ENCODE data around the gene HCFC1R1.
"Not testable (repeated sequence)": the region's sequence is repeated elsewhere in the genome, so short reads cannot be mapped to it uniquely, and the experiment has no call there.

Gene HCFC1R1, protein sequence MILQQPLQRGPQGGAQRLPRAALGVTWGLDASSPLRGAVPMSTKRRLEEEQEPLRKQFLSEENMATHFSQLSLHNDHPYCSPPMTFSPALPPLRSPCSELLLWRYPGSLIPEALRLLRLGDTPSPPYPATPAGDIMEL

DNA sequence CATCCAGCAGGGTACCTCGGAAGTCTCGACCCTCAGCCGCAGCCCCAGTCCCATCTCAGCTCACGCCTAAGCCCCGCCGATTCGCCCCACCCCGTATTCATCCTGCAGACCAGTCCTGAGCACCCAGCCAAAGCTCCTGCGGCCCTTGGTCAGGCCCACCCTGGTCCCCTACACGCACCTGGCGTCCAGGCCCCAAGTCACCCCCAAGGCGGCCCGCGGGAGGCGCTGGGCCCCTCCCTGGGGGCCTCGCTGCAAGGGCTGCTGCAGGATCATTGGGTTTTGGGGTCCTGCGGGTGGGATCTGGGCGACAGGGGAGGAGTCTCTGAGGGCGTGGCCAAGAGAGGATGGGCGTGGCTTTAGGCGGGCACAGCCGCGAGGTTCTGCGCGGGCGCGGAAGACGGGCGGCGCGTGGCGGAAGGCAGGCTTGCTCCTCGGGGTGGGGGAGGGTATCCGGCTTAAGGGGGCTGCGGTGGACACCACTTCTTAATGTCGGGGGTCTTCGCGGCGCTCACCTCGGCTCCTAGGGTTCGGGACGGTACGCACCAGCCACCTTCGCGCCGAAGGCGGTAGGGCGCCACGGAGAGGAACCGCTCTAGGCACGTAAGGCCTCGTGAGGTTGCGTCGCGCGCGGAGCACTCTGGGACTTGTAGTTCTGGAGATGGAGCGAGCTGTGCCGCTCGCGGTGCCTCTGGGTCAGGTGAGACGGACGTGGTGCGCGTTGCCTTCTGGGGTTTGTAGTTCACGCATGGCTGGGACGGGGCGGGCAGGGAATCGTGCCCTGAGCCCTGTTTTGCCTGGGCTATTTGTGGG is at the start of gene HCFC1R1, which contains the start of gene THOC6:
TSS of gene HCFC1R1 (minus strand) at position 274 of the 810 bp plus-strand sequence. CDS start at position 273, 1 bp downstream.
TSS of gene THOC6 (plus strand) at position 367 of the 810 bp plus-strand sequence. CDS start at position 659, 292 bp downstream.
- H3K36me3 ChIP-seq, result peaks cover 0 to 21% (median 16%) of the 10 kb centered on the region in 3 donors
- peak; percentile 98 to 99 for DNase-seq
- H3K4me3 ChIP-seq, result peak within 1 kb of the TSS; percentile 73 to 88
- peaks cover 0 to 7% of the 10 kb centered on the region in 2 donors for H3K27me3 ChIP-seq
- no peaks in the 10 kb centered on the region for H3K9me3 ChIP-seq
- H3K27ac ChIP-seq, result peak within 1 kb of the TSS; percentile 95 to 96
- TF ChIP-seq, protein P1, sequence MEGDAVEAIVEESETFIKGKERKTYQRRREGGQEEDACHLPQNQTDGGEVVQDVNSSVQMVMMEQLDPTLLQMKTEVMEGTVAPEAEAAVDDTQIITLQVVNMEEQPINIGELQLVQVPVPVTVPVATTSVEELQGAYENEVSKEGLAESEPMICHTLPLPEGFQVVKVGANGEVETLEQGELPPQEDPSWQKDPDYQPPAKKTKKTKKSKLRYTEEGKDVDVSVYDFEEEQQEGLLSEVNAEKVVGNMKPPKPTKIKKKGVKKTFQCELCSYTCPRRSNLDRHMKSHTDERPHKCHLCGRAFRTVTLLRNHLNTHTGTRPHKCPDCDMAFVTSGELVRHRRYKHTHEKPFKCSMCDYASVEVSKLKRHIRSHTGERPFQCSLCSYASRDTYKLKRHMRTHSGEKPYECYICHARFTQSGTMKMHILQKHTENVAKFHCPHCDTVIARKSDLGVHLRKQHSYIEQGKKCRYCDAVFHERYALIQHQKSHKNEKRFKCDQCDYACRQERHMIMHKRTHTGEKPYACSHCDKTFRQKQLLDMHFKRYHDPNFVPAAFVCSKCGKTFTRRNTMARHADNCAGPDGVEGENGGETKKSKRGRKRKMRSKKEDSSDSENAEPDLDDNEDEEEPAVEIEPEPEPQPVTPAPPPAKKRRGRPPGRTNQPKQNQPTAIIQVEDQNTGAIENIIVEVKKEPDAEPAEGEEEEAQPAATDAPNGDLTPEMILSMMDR (IDR thresholded peaks at IDR 0.05), result no peak
- intact Hi-C loops (cut with DNase I; ENCODE audit: low total_unique reads), result no loop called here
- H3K4me1 ChIP-seq, result peaks cover 0 to 55% (median 47%) of the 10 kb centered on the region in 4 donors

DNA sequence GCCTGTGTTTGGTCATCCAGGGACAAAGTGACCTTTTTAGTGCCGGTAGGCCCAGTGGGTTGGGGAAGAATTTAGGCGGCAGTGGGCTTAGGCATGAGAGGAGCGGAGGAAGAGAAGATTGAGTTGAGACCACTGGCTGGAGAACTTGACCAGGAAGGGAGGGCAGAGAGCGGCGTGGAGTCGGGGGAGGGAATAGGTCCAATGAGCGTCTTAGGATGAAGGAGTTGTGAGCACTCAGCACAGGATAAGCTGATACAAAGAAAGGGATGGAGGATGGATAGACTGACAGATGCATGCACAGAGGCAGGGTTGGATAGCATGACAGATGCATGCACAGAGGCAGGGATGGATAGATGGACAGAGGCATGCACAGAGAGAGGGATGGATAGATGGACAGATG is 49.7 kb upstream of the HCFC1R1 start:
- H3K27ac ChIP-seq, result no peak overlapping the region
- no peak for DNase-seq
- TF ChIP-seq, protein P1 (IDR thresholded peaks at IDR 0.05), result no peak

DNA sequence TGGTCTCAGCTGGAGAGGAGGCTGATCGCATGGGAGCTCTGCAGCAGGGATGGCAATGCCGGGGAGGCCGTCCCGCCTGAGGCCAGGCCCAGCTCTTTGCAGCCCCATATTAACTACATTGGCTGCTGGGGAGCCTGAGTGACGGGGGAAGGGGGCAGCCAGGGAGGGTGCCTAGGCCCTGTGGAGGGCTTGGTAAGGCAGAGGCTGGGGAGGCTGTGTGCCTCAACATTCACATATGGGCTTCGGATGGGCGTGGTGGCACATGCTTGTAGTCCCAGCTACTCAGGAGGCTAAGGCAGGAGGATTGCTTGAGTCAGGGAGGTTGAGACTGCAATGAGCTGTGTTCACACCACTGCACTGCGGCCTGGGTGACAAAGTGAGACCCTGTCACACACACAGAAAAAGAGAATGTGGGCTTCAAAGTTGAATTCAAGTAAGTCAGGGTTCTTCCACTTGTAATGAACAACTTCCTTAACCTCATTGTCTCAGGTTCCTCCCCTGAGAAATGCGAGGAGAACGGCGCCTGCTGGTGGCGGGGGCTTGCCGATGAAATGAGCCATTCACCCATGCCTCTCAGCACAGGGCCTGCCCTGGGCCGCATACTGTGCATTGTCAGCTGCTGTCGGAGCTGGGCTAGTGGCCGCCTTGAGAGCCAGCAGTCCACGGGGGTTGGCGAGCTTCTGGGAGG is 49.0 kb upstream of the HCFC1R1 start:
- H3K4me1 ChIP-seq; H3K9me3 ChIP-seq; DNase-seq; H3K36me3 ChIP-seq; H3K4me3 ChIP-seq; intact Hi-C loops (cut with DNase I; ENCODE audit: low total_unique reads); H3K27ac ChIP-seq: not testable (repeated sequence)
- H3K27me3 ChIP-seq, result peaks cover 0 to 17% of the 10 kb centered on the region in 2 donors

More for the DNA sequence above, 49.7 kb upstream of the HCFC1R1 start:
- H3K4me1 ChIP-seq, result no peaks in the 10 kb centered on the region
- H3K9me3 ChIP-seq, result no peaks in the 10 kb centered on the region
- no peaks in the 10 kb centered on the region for H3K36me3 ChIP-seq
- intact Hi-C loops (cut with DNase I; ENCODE audit: low total_unique reads), result no loop called here
- no peak overlapping the region for H3K4me3 ChIP-seq
- H3K27me3 ChIP-seq, result peaks cover 0 to 17% of the 10 kb centered on the region in 2 donors

DNA sequence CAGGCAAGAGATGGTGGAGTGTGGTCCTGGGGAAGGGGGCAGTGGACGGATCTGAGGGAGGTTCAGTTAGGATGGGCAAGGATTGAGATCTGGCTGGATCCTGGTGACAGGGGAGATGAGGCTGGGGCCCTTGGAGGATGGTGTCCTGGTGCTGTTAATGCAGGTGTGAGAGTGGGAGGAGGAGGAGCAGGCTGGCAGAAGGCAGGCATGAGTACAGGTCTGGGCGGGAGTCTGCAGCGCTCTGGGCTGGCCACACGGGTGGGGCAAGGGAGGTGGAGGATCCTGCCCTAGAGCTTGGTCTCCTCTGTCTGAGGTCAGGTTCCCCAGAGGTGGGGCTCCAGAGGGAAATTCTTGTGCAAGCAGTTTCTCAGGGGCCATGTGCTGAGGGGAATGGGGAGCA is 48.4 kb upstream of the HCFC1R1 start:
- DNase-seq; H3K27ac ChIP-seq; H3K4me1 ChIP-seq; H3K36me3 ChIP-seq; H3K9me3 ChIP-seq; intact Hi-C loops (cut with DNase I; ENCODE audit: low total_unique reads); H3K4me3 ChIP-seq: not testable (repeated sequence)
- H3K27me3 ChIP-seq, result peaks cover 0 to 17% of the 10 kb centered on the region in 2 donors

DNA sequence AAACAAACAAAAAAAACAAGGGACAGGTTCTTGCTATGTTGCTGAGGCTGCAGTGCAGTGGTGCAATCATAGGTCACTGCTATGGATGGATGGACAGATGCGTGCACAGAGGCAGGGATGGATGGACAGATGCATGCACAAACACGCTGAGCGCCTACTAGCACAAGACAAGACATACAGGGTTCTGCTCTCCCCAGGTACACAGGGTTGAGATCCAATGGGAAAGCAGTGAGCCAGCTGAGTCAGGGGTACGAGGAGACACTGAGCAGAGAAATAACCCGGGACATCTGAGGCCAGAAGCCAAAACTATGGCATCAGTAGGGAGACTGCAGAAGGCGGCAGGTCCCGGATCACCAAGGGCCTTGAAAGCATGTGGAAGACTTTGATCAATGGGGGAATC is 47.9 kb upstream of the HCFC1R1 start:
- H3K27ac ChIP-seq, result no peak overlapping the region
- no peak for DNase-seq
- intact Hi-C loops (cut with DNase I; ENCODE audit: low total_unique reads), result no loop called here
- H3K4me1 ChIP-seq, result no peaks in the 10 kb centered on the region
- no peaks in the 10 kb centered on the region for H3K36me3 ChIP-seq
- H3K9me3 ChIP-seq, result no peaks in the 10 kb centered on the region
- H3K27me3 ChIP-seq, result peaks cover 0 to 17% of the 10 kb centered on the region in 2 donors
- TF ChIP-seq, protein P1 (IDR thresholded peaks at IDR 0.05), result no peak
- no peak overlapping the region for H3K4me3 ChIP-seq

DNA sequence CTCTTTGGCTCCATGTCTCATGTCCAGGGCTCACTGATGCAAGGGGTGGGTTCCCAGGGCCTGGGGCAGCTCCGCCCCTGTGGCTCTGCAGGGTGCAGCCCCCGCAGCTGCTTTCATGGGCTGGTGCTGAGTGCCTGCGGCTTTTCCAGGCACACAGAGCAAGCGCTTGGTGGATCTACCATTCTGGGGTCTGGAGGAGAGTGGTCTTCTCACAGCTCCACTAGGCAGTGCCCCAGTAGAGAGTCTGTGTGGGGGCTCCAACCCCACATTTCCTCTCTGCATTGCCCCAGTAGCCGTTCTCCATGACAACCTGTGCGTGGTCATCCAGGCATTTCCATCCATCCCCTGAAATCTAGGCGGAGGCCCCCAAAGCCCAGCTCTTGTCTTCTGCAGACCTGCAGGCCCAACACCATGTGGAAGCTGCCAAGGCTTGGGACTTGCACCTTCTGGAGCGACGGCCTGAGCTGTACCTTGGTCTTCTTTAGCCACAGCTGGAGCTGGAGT is 46.9 kb upstream of the HCFC1R1 start:
- Histone ChIP-seq H3K27me3 (peaks cover 0 to 13% of the 10 kb centered on the region in 2 donors), H3K4me3 (no peak overlapping the region), H3K9me3 (no peaks in the 10 kb centered on the region), H3K36me3 (no peaks in the 10 kb centered on the region), H3K4me1 (peaks cover 0 to 3% (median under 1%) of the 10 kb centered on the region in 4 donors), H3K27ac (no peak overlapping the region)
- no peak for DNase-seq
- TF ChIP-seq, protein P1 (IDR thresholded peaks at IDR 0.05), result no peak
- intact Hi-C loops (cut with DNase I; ENCODE audit: low total_unique reads), result no loop called here

DNA sequence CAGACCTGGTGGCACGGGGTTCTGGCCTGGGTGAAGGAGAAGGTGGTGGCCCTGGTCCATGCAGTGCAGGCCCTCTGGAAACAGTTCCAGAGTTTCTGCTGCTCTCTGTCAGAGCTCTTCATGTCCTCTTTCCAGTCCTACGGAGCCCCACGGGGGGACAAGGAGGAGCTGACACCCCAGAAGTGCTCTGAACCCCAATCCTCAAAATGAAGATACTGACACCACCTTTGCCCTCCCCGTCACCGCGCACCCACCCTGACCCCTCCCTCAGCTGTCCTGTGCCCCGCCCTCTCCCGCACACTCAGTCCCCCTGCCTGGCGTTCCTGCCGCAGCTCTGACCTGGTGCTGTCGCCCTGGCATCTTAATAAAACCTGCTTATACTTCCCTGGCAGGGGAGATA is 45.4 kb upstream of the HCFC1R1 start:
- peaks cover 0 to 13% (median 8%) of the 10 kb centered on the region in 4 donors for H3K4me1 ChIP-seq
- H3K4me3 ChIP-seq; H3K36me3 ChIP-seq; H3K27me3 ChIP-seq; H3K27ac ChIP-seq; H3K9me3 ChIP-seq; DNase-seq; intact Hi-C loops (cut with DNase I; ENCODE audit: low total_unique reads): not testable (repeated sequence)
